HFF-Myc (cell line): ENCODE measurements around the gene IL15RA.
"Not testable (repeated sequence)": the region's sequence is repeated elsewhere in the genome, so short reads cannot be mapped to it uniquely, and the experiment has no call there.

Source experiments
- DNase-seq: peaks from one replicate; pipeline ENCODE4 v3.0.0-alpha.2; 2011; ENCODE audit warnings: low read depth; ENCODE audit errors: extremely low read depth
- H3K4me3 ChIP-seq: replicated peaks from 2 replicates; pipeline ENCODE4 v1.5.1; 2011; ENCODE audit warnings: low read depth, mild to moderate bottlenecking, control low read depth, low read length
- CTCF ChIP-seq: IDR thresholded peaks from 2 replicates; pipeline ENCODE4 v1.5.1; 2012; ENCODE audit warnings: mild to moderate bottlenecking, low read depth, low read length, control low read depth; ENCODE audit errors: missing control alignments

IL15RA gene

GRCh38 chr10:5946786-5947185, 30.6 kb downstream of the IL15RA start:
- H3K4me3 ChIP-seq: no peak overlapping the region
- TF ChIP-seq CTCF: no peak
- no peak for DNase-seq

- H3K4me3 ChIP-seq, DNase-seq: not testable (repeated sequence)
Measured at GRCh38 chr10:5946419-5946775, 30.9 kb downstream of the IL15RA start.

- H3K4me3 ChIP-seq: peak overlapping the region; percentile 22
- no peak for TF ChIP-seq CTCF
- peak; percentile 78 for DNase-seq
Measured at GRCh38 chr10:5945561-5946418, 31.6 kb downstream of the IL15RA start.

- peak overlapping the region; percentile 22 for H3K4me3 ChIP-seq
- DNase-seq: no peak
- TF ChIP-seq CTCF: no peak
Measured at GRCh38 chr10:5945190-5945509, 32.2 kb downstream of the IL15RA start.

GRCh38 chr10:5944389-5945189, 32.8 kb downstream of the IL15RA start:
- peak; percentile 99 for DNase-seq
- no peak for TF ChIP-seq CTCF
- peak overlapping the region; percentile 22 for H3K4me3 ChIP-seq

GRCh38 chr10:5943536-5943935, 33.8 kb downstream of the IL15RA start:
- no peak for DNase-seq
- TF ChIP-seq CTCF: no peak
- H3K4me3 ChIP-seq: no peak overlapping the region

GRCh38 chr10:5942474-5942873, 34.9 kb downstream of the IL15RA start:
- no peak overlapping the region for H3K4me3 ChIP-seq
- DNase-seq: no peak
- TF ChIP-seq CTCF: no peak
